GM18873 (cell line): Measurements from ENCODE around the gene CAPZA2.
A peak's percentile ranks its signal among the peaks of the same experiment; 100 is the strongest.
"Not testable (repeated sequence)": the region's sequence is repeated elsewhere in the genome, so short reads cannot be mapped to it uniquely, and the experiment has no call there.

Source experiments
- ATAC-seq: cut with Tn5 transposase; IDR thresholded peaks from one replicate; pipeline ENCODE4 v1.9.1; 2021; ENCODE audit warnings: mild to moderate bottlenecking, moderate library complexity, moderate number of reproducible peaks; ENCODE audit not compliant: unreplicated experiment, low FRiP score

Gene CAPZA2

DNA sequence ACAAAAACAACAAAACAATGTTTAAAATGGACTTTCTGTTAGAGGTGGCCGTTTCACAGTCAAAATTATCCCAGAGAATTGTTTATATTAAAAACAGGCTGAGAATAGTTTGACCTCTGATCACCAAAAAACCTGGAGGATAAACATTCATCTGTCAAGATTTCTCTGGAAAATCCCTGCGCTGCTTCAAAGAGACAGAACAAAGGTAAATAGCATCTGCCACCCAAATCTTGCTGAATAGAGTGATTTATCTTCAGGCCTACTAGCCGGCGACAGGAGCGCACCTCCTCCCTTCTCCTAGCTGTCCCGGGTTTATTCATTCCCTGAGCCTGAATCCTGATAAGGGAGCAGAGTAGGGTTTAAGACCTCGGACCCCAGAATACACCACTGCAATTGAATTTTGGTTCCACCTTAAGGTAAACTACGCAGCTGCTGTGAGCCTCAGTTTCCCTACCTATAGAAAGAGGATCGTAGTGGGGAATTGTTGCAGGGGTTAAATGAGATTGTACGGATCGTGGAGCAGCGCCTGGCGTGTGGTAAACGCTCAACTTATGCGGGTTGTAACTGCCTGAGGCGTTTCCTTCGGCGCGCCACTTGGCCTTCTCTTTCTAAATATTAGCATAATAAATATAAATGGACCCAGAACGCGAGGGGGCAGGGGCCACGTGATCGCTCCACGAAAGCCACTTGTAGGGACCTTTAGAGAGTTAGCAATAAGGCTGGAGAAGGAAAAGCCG is 90.4 kb downstream of the CAPZA2 start:
- ATAC-seq = no peak

DNA sequence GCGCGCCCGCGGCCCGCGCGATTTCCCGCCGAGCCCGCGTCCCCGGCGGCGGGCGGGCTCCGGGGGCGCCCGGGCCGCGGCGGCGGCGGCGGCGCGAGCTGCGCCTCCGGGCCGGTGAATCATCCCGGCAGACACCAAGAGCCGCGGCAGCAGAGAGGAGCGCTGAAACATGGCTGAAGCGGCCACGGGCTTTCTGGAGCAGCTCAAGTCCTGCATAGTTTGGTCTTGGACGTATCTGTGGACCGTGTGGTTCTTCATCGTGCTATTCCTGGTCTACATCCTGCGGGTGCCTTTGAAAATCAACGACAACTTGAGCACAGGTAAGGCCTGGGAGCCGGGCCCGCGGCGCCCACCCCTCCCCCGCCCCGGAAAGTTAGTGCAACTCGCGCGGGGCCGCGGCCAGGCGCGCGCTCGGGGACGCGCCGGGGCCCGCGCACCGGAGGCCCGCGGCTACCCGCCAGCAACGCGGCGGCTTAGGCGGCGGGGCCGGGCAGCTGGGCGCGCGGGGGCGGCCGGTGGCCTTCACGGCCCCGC is 91.1 kb downstream of the CAPZA2 start, which contains the start of gene ST7:
Gene ST7 (plus strand): TSS at position 130 of the 534 bp plus-strand sequence. CDS start 40 bp downstream, at position 170.
- no peak for ATAC-seq

DNA sequence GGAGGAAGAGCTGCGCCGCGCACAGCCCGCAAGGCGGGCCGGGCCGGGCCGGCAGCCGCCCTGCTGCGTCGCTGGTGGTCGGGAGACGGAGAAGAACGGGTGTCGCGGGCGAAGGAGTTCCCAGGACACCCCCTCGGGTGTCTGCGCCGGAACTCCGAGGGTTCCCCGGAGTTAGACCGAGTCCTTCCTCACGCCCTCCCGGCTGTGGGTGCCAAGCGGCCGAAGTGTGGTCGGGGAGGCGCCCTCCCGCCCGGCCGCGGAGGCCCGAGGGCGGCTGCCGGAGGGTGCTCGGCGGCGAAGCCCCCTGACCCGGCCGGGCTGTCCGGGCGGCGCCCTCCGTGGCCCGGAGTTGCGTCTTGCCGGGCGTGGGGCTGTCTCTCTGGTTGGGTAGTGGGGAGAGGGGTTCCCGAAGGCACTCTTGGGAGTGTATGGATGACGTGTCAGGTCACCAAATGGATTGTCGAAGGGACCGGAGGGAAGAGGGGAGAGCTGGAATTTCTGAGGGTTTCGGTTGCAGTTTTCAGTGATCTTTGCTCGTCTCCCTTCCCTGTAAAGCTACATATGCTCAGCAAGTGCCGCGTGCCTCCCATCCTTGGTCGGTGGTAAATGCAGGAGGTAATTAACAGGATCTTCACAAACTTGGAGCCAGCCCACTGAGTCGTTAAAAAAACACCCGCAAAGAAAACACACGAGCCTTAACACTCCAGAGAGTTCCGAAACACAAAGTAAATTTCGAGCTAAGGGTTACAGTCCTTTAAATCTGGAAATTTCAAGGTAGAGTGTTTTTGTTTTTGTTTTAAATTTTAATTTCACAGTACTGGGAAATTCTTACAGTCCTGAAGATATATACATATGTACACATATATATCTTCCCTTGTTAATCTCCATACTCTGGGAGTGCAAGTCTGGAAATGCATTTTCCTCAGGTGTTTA is 91.8 kb downstream of the CAPZA2 start:
- ATAC-seq = no peak

DNA sequence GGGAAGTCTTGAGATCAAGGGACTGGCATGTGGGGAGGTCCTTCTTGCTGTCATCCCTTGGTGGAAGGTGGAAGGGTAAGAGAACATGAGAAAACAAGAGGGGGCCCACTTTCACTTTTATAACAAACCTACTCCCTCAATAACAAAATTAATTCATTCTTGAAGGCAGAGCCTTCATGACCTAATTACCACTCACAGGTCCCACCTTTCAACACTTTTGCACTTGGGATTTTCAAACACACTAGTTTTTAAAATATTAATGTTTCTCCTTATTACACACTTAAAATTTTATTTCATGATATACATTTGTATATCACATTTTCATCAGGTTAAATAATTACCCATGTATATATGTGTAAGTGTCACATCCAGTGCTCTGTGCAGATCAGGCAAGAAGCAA is 93.0 kb downstream of the CAPZA2 start:
- no peak for ATAC-seq

DNA sequence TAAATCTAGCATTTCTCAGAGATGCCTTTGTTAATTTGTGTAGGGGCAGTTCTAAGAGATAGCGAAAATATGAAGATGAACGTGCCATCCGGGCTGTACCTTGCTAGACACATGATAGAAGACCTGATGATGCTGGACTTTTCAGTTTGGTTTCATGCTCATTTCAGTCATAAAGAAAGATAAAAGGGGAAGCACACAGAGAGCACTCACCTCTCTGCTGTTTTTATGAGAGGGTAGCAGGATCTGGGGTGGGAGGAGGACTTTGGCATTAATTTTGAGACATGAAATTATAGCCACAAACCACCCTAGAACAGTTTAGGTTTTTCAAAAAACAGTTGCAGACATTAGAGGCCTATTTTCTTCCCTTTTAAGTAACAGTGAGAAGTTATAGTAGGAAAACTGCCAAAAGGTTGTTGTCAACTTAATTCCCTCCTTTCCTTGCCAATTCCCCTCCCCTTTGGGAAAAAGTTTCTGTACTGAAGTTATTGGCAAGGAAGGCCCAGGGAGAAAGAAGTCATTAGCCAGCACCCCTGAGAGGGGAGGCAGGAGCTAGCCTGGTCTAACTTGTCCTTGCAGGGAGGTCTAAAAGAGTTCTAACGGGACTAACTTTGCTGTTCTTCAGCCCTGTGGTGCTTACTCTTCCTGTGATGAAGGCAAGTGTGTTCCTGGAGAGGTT is 93.6 kb downstream of the CAPZA2 start:
- ATAC-seq = peak; percentile 91

DNA sequence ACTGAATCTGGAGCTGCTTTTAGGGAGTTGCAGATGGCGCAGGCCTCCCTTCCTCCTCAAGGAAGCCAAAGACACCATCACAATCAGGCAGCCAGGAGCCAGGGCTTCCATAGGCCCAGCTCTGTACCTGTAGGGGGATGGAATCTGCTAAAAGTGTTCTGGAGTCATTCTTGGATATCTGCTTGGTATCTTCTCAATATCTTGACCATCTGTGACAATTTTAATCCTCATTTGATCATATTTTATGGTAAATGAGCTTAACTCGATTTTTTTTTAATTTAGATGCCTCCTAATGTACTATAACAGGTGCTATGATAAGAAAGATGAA is 94.1 kb downstream of the CAPZA2 start:
- ATAC-seq = no peak

DNA sequence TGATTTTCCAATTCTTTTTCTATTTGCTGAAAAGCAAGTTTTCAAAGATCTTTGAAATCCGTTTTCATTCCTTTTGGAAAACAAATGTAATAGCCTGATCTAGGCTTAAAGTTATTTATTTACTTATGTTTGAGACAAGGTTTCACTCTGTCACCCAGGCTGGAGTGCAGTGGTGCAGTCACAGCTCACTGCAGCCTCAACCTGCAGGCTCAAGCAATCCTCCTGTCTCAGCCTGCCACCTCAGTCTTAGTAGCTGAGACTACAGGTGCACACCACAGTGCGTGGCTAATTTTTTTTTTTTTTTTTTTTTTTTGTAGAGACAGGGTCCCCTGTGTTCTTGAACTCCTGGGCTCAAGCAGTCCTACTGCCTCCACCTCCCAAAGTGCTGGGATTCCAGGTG is 95.5 kb downstream of the CAPZA2 start:
- peak; percentile 43 for ATAC-seq

DNA sequence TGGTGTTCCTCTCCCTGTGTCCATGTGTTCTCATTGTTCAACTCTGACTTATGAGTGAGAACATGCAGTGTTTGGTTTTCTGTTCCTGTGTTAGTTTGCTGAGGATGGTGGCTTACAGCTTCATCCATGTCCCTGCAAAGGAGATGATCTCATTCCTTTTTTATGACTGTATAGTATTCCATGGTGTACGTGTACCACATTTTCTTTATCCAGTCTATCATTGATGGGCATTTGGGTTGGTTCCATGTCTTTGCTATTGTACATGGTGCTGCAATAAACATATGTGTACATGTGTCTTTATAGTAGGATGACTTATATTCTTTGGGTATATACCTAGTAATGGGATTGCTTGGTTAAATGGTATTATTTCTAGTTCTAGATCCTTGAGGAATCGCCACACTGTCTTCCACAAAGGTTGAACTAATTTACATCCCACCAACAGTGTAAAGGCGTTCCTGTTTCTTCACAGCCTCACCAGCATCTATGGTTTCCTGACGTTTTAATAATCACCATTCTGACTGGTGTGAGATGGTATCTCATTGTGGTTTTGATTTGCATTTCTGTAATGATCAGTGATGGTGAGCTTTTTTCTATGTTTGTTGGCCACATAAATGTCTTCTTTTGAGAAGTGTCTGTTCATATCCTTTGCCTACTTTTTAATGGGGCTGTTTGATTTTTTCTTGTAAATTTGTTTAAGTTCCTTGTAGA is 99.7 kb downstream of the CAPZA2 start:
- ATAC-seq = not testable (repeated sequence)

DNA sequence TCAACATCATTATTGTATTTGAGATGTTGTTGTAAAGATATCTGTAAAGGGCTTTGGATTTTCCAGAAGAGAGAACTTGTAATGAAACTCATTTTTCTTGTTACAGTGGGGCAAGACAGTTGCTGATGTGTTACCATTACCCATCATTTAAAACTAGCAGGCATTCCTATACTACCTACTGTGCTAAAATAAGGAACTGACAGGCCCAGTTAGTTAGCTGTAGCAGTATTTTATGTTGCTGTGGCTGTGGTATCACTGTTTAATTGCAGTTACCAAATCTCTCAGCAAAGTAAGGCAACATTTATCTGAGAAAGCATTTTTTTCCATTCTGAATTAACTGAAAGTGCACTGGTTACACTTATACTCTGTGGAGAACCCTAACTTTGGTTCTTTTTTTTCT is 100.8 kb downstream of the CAPZA2 start:
- no peak for ATAC-seq

DNA sequence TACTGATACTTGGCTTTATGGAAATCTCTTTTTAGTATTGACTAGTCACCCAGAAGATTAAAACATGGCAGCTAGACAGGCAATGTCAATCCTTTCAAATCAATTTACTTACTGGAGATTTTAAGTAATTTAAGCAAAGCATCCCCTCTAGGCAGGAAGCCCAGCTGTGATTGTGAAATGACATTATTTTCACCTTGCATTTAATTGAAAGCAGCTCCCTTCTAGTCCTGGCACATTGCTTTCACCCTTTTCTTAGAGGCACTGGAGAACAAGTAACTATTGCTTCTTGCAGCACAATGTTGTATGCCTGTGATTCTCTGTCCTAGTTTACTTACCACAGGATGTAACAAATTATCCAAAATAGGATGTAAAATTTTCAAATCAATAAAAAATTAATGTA is 104.2 kb downstream of the CAPZA2 start:
- no peak for ATAC-seq

DNA sequence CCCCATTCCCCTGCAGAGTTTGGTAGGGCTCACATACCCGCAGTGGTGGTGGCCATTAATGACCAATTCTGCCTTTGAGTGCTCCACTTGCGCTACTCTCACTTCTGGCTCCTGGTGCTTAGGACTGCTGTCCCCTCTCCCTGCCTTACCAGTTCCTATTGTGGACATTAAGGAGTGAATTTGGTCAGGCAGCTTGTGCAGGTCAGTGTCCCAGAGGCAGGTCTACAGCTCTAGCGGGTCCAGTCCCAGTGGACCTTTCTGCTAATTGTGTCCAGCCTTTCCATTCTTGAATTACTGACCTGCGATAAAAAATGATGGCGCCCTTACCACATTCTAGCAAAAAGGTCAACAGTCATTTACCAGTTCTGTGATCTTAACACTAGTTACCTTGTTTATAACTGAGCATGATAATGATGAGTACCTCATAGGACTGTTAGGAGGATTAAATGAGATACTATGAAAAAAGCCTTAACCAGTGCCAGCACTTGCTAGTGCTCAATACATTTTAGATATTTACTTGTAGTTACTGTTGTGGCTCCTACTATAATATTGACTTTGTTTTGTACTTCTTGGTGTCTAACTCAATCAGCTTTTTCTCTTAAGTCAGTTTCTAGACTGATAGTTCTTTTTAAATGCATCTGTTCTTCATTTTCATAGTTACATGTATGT is 105.0 kb downstream of the CAPZA2 start:
- ATAC-seq = no peak

DNA sequence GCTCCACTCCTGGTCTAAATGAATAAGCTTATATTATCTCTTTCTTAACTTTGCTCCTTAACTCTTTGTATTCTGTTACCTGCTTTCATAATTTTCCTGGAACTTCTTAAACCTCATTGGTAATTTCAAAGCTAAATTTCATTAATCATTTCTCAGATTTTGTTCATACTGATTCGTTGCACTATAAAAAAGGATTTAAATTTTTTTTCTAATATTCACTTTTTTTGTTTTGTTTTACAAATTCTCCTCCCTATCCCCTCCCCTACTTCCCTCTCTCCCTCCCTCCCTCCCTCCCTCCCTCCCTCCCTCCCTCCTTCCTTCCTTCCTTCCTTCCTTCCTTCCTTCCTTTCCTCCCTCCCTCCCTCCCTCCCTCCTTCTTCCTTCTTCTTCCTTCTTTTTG is 105.6 kb downstream of the CAPZA2 start:
- no peak for ATAC-seq

DNA sequence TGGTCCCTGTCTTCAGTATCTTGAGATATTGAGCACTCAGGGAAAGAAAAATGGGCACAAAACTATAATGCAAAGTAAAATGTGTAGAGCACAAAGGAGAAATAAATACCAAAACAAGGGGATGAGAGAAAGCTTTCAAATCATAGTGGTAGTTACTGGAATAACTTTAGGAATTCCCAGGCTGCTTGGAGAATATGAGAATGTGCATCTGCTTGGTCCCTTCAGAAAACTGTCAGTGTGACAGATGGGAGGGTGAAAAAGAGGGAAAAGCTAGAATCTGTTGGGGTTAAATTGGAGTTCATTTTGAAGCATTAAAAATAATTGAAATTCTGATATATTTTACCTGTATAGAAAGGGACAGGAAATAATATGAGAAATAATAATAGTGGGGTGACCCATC is 106.2 kb downstream of the CAPZA2 start:
- ATAC-seq = no peak

DNA sequence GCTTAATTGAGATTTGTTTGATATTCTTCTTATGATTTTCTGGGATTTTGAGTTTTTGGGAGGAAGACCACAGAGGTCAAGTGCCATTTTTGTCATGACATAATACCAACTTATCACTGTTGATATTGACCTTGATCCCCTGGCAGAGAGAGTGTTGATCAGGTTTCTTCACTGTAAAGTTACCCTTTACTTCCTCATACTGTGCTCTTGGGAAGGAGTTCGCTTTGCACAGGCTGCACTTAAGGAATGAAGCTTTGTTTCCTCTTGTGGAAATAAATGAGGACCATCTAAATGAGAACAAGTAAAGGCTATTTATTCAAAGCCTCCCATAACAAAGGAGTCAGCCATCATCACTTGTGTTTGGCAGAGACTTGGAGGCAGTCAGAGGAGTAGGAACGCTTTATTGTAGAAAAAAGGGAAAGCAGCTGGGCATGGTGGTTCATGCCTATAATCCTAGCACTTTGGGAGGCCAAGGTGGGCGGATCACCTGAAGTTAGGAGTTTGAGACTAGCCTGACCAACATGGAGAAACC is 107.0 kb downstream of the CAPZA2 start:
- no peak for ATAC-seq

DNA sequence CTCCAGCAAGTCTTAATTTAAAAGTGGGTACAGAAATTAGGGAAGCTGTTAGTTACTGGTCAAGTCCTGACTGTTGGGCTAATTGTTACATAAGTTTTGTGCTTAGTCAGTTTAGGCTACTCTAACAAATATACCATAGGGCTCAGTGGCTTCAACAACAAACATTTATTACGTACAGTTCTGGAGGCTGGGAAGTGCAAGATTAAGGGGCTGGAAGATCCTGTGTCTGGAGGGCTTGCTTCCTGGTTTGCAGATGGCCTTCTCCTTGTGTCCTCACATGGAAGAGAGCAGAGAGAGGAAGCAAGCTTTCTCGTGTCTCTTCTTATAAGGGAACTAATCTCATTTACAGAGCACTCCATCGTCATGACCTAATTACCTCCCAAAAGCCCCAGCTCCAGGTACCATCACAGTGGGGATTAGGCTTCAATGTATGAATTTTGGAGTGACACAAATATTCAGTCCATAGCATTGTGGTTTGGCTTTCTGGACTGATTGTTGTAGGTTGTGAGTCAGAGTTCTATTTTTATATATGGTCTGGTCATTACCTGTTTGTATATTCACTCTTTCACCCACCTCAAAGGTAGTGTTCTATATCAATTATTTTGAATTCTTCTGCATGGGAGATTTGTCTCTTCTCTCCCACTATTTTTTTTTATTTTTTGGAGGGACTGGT is 108.0 kb downstream of the CAPZA2 start:
- ATAC-seq = peak; percentile 60

DNA sequence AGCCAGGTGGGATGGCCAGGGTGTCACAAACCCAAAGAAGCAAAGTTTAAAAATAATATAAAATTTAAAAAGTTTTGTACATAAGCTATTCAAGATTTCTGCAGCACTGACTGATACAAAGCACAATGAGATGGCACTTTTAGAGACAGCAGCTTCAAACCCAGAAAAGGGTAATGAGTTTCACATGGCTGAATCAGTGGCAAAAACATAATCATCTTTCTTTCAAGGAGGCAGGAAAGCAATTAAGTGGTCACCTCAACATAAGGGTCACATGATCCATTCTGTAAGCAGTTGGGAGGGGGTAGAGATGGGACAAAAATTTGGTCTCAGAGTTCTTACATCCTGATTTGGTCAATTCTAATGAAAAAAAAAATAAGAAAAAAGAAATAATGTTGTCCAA is 108.8 kb downstream of the CAPZA2 start:
- not testable (repeated sequence) for ATAC-seq
